HG02623 (cell line): Measurements from ENCODE around the gene TLK2.
"Not testable (repeated sequence)": the region's sequence is repeated elsewhere in the genome, so short reads cannot be mapped to it uniquely, and the experiment has no call there.

ENCODE experiments used
- ATAC-seq: cut with Tn5 transposase; IDR thresholded peaks from one replicate; pipeline ENCODE4 v1.9.1; 2021; ENCODE audit warnings: moderate library complexity; ENCODE audit not compliant: unreplicated experiment

TLK2 gene

GRCh38 chr17:62552851-62553659 lies 74.4 kb downstream of the TLK2 start:
- peak; percentile 77 for ATAC-seq

DNA sequence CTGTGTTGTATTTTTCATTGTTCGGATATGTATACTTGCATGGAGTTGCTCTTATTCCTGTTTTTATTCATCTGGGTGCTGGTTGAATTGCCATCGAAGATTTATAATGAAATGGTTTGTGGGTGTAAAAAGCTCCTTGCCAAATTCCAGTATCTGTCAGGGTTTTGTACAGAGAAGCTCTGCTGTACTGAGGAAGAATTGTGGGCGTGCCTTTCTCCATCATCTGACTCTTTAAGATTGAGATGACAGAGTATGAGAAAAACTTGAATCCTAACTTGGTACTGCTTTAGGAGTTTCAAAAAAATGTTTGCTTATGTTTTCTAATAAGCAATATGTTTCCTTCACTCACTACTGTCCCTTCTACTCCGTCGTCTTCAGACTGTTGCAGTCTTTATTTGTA lies 78.9 kb downstream of the TLK2 start:
- not testable (repeated sequence) for ATAC-seq

GRCh38 chr17:62558941-62559340 lies 80.3 kb downstream of the TLK2 start:
- ATAC-seq = not testable (repeated sequence)

DNA sequence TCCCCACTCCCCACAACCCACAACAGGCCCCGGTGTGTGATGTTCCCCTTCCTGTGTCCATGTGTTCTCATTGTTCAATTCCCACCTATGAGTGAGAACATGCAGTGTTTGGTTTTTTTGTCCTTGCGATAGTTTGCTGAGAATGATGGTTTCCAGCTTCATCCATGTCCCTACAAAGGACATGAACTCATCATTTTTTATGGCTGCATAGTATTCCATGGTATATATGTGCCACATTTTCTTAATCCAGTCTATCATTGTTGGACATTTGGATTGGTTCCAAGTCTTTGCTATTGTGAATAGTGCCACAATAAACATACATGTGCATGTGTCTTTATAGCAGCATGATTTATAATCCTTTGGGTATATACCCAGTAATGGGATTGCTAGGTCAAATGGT lies 82.3 kb downstream of the TLK2 start:
- not testable (repeated sequence) for ATAC-seq

GRCh38 chr17:62562656-62563055 lies 84.0 kb downstream of the TLK2 start:
- no peak for ATAC-seq

- no peak for ATAC-seq
Measured at GRCh38 chr17:62565817-62566216, 87.2 kb downstream of the TLK2 start.

DNA sequence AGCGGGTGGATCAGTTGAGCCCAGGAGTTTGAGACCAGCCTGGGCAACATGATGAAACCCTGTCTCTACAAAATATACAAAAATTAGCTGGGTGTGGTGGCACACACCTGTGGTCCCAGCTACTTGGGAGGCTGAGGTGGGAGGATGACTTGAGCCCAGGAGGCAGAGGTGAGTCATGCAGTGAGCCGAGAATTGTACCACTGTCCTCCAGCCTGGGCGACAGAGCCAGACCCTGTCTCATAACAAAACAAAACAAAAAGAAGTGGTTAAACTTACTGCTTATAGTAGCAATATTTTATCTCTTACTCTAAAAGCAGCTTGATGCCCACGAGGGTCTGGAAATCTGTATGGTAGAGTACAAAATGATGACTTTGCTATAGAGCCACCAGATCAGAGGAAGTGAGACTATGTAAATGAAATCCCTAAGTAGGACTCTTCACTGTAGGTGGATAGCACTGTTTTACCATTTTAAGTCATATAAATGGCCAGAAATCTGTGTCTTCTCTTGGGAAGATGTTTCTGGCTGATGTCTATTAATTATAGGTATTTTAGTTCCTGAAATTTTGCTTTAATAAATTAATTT lies 88.5 kb downstream of the TLK2 start:
- ATAC-seq = no peak

DNA sequence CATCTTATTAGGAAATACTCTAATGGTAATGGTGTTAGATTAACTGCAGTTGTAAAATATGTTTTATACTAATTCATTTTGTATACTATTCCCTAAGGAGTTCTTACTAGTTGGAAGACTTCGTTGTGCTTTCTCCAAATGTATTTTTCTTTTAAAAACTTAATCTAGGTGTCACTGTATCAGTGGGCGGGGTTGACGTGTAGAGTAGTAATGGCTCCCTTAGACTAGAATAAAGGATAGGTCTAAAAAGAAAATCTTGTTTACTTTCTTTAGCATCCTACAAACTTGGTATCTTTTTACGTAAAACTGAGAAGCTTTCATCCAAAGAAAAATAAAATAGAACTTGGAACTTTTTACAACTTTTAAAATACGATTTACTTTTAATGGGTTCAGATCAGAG lies 93.9 kb downstream of the TLK2 start:
- no peak for ATAC-seq

GRCh38 chr17:62572888-62573401 lies 94.3 kb downstream of the TLK2 start:
- ATAC-seq = no peak

DNA sequence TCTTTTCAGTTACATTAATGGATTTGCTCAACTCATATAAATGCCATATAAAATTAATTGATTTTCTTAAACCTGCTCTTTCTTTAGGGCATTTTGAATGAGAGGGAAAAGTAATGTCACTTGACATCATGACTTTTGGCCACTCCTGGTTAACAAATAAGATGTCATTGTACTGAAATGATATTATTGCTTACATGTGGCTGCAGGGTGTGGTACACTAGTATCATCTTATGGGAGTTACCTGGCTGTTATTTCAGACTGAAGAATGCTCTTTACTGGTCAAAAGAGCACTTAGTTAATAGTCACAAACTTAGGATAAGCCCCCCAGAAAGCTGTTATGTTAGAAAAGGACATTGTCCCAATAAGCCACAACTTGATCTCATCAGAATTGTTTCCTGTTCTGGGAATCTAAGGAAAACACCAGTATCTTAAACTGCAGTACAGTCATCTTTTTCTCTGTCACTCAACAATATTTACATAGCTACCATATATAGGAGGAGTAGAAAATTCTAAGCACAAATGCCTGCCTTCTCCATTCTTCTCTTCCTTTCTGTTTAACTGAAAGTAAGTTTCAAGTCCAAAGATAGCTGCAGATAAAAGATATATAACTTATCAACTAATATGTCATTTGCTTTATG lies 95.0 kb downstream of the TLK2 start:
- no peak for ATAC-seq

DNA sequence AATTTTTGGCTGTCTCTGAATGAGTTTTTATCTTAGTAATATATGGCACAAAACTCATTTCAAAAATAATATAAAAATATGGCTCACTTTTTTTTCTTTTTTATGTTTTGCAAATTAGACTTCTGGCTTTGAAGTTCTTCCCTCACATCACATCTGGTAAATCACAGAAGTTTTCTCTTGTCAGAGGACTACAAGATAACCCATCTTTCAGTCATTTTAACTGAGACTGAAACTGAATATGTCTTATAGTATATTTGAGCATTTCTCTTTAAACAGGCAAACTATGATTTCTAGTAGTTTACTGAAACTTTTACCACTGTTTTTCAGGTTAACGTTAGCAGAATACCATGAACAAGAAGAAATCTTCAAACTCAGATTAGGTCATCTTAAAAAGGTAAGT lies 97.8 kb downstream of the TLK2 start:
- no peak for ATAC-seq

GRCh38 chr17:62578757-62579487 lies 100.3 kb downstream of the TLK2 start:
- no peak for ATAC-seq

- ATAC-seq = no peak
Measured at GRCh38 chr17:62580947-62581346, 102.3 kb downstream of the TLK2 start.

DNA sequence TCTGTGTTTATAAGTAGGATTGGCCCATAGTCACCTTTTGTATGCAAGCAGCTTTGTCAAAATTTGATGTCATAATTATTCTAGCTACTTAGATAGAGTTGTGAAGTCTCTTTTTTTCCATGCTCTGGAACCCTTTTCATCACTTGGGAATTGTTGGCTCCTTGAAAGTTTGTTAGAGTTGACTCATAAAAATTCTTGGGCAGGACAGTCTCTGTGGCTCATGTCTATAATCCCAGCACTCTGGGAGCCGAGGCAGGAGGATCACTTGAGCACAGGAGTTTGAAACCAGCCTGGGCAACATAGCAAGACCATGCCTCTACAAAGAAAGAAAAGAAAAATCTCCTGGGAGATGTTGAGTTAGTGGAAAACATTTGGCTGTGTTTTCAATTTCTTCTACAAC lies 103.1 kb downstream of the TLK2 start:
- ATAC-seq = no peak

DNA sequence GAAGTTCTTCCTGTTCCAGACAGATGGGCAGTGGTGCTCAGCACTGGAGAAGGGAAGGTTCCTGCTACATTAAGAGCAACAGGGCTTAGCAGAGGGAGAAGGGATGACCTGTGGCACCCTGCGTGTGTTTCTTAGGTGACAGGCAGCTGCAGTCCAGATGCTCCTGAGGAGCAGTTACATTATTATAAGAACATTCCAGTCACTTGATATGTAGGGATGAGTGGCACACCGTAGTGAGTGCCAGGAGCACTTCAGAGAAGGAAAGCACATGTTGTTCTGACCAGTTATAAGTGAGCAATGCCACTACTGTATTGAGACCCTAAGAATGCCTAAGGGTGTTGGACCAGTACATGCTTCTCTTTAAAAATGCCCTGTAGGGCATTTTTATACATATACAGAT lies 108.9 kb downstream of the TLK2 start:
- ATAC-seq = no peak

GRCh38 chr17:62588109-62588508 lies 109.5 kb downstream of the TLK2 start:
- ATAC-seq = no peak

- ATAC-seq = no peak
Measured at GRCh38 chr17:62591333-62591732, 112.7 kb downstream of the TLK2 start.

GRCh38 chr17:62591822-62592221 lies 113.2 kb downstream of the TLK2 start:
- not testable (repeated sequence) for ATAC-seq

GRCh38 chr17:62592341-62593099 lies 113.9 kb downstream of the TLK2 start:
- ATAC-seq = no peak

- ATAC-seq = no peak
Measured at GRCh38 chr17:62595484-62595883, 116.9 kb downstream of the TLK2 start.

GRCh38 chr17:62596662-62597061 lies 118.0 kb downstream of the TLK2 start:
- ATAC-seq = no peak
